ENCODE results near the gene FHDC1. TPM values are rescaled to one million over a fixed set of nuclear protein-coding genes. Genes with fewer than 3 reads are reported as not detected.

Gene FHDC1
- polyA plus RNA-seq, 3 donors, result 0.21 TPM; not detected in 2

- no peaks in the 10 kb centered on the region for H3K36me3 Mint-ChIP-seq
- H3K79me2 ChIP-seq (ENCODE audit: insufficient read depth, low read length), result no peaks in the 10 kb centered on the region
These were observed 29.5 kb downstream of the FHDC1 start for GRCh38 chr4:152965611-152966010.

GRCh38 chr4:152967907-152968306 lies 31.8 kb downstream of the FHDC1 start:
- no CpG with 5 or more reads among the region's 3 CpGs for WGBS (ENCODE audit: insufficient coverage)
- H3K9me3 ChIP-seq (replicated peaks in 1 of 2; ENCODE audit: control insufficient read depth in 1 of 2, insufficient read depth in 1 of 2, low read length in 2 of 2), result no peaks in the 10 kb centered on the region
- H3K4me1 ChIP-seq (ENCODE audit: control insufficient read depth in 1 of 2, insufficient read depth in 2 of 2, low read length in 2 of 2), result no peaks in the 10 kb centered on the region
- H3K27ac Mint-ChIP-seq, result no peak overlapping the region
- H3K27me3 ChIP-seq (ENCODE audit: control insufficient read depth in 2 of 2, insufficient read depth in 2 of 2, low read length in 2 of 2), result no peaks in the 10 kb centered on the region
- no peak overlapping the region for H3K4me3 ChIP-seq (replicated peaks in 1 of 3; ENCODE audit: low read depth in 2 of 3, low read length in 3 of 3)
- peaks cover 0 to 2% (median 0%) of the 10 kb centered on the region in 7 donors for H3K9me3 Mint-ChIP-seq
- no peak overlapping the region for H3K9ac ChIP-seq (ENCODE audit: insufficient read depth, low read length, poor library complexity, severe bottlenecking)
- no peaks in the 10 kb centered on the region for H3K79me2 ChIP-seq (ENCODE audit: insufficient read depth, low read length)
- TF ChIP-seq CTCF (IDR thresholded peaks at IDR 0.05), result no peak
- no peaks in the 10 kb centered on the region for H3K36me3 ChIP-seq (replicated peaks in 1 of 2; ENCODE audit: control insufficient read depth in 1 of 2, insufficient read depth in 2 of 2, low read length in 2 of 2)
- H2AFZ ChIP-seq (ENCODE audit: insufficient read depth, low read depth, low read length, poor library complexity, severe bottlenecking), result no peak overlapping the region
- DNase-seq, result no peak
- intact Hi-C loops (cut with micrococcal nuclease), result no loop called here
- no peaks in the 10 kb centered on the region for H4K20me1 ChIP-seq (ENCODE audit: insufficient read depth, low read length)
- H3K27ac ChIP-seq (ENCODE audit: low read depth in 1 of 2, low read length in 2 of 2), result no peak overlapping the region
- H3K27me3 Mint-ChIP-seq (ENCODE audit: low read depth in 3 of 3), result peaks cover 0 to 8% (median 2%) of the 10 kb centered on the region in 3 donors
- H3K4me2 ChIP-seq (replicated peaks; ENCODE audit: extremely low read depth, low read length, poor library complexity, severe bottlenecking), result no peak overlapping the region
- no peak overlapping the region for H3K4me3 Mint-ChIP-seq
- no peaks in the 10 kb centered on the region for H3K36me3 Mint-ChIP-seq
- H3K4me1 Mint-ChIP-seq, result no peaks in the 10 kb centered on the region

More at GRCh38 chr4:152965611-152966010, 29.5 kb downstream of the FHDC1 start:
- no peak overlapping the region for H2AFZ ChIP-seq (ENCODE audit: insufficient read depth, low read depth, low read length, poor library complexity, severe bottlenecking)
- Mint-ChIP-seq H3K9me3 (no peaks in the 10 kb centered on the region), H3K4me3 (no peak overlapping the region), H3K4me1 (no peaks in the 10 kb centered on the region), H3K27ac (no peak overlapping the region), H3K27me3 (ENCODE audit: low read depth in 3 of 3) (peaks cover 0 to 3% (median 2%) of the 10 kb centered on the region in 3 donors)
- intact Hi-C loops (cut with micrococcal nuclease), result no loop called here
- H4K20me1 ChIP-seq (ENCODE audit: insufficient read depth, low read length), result no peaks in the 10 kb centered on the region
- no peak overlapping the region for H3K9ac ChIP-seq (ENCODE audit: insufficient read depth, low read length, poor library complexity, severe bottlenecking)
- no peaks in the 10 kb centered on the region for H3K36me3 ChIP-seq (replicated peaks in 1 of 2; ENCODE audit: control insufficient read depth in 1 of 2, insufficient read depth in 2 of 2, low read length in 2 of 2)
- H3K9me3 ChIP-seq (replicated peaks in 1 of 2; ENCODE audit: control insufficient read depth in 1 of 2, insufficient read depth in 1 of 2, low read length in 2 of 2), result no peaks in the 10 kb centered on the region
- no peak overlapping the region for H3K4me3 ChIP-seq (replicated peaks in 1 of 3; ENCODE audit: low read depth in 2 of 3, low read length in 3 of 3)
- 100% methylated on average over 2 of the region's 4 CpGs for WGBS (ENCODE audit: insufficient coverage)
- no peaks in the 10 kb centered on the region for H3K27me3 ChIP-seq (ENCODE audit: control insufficient read depth in 2 of 2, insufficient read depth in 2 of 2, low read length in 2 of 2)
- H3K27ac ChIP-seq (ENCODE audit: low read depth in 1 of 2, low read length in 2 of 2), result no peak overlapping the region
- no peak overlapping the region for H3K4me2 ChIP-seq (replicated peaks; ENCODE audit: extremely low read depth, low read length, poor library complexity, severe bottlenecking)
- H3K4me1 ChIP-seq (ENCODE audit: control insufficient read depth in 1 of 2, insufficient read depth in 2 of 2, low read length in 2 of 2), result no peaks in the 10 kb centered on the region
- no peak for TF ChIP-seq CTCF (IDR thresholded peaks at IDR 0.05)
- no peak for DNase-seq
